ENCODE data around the gene PRKD2.

GRCh38 chr19:46723471-46723870 is 6.6 kb upstream of the PRKD2 start:
- TF ChIP-seq POLR2A (IDR thresholded peaks at IDR 0.05), result no peak
- no peak for TF ChIP-seq CTCF (IDR thresholded peaks at IDR 0.05)

Data from uterus (tissue), 2 donors.